Neuronal stem cell (in vitro differentiated cells): ENCODE data around the gene MACROD2.

Experiments used
- DNase-seq: peaks from one replicate; pipeline ENCODE4 v3.0.0-alpha.2; 2013; ENCODE audit warnings: low spot score
- H2AFZ ChIP-seq: one replicate; pipeline ENCODE4 v1.6.1; 2013; ENCODE audit warnings: mild to moderate bottlenecking, low read length, inconsistent platforms
- H2AK5ac ChIP-seq: 2 replicates; pipeline ENCODE4 v1.6.1; 2013; ENCODE audit warnings: low read depth, mild to moderate bottlenecking, inconsistent platforms, low read length, moderate library complexity, mixed read lengths
- H2BK120ac ChIP-seq: 2 replicates; pipeline ENCODE4 v1.6.1; 2013; ENCODE audit warnings: low read depth, mild to moderate bottlenecking, inconsistent platforms, low read length, moderate library complexity, mixed read lengths
- H2BK12ac ChIP-seq: one replicate; pipeline ENCODE4 v1.6.1; 2013; ENCODE audit warnings: low read length, inconsistent platforms
- H2BK15ac ChIP-seq: 2 replicates; pipeline ENCODE4 v1.6.1; 2013; ENCODE audit warnings: mild to moderate bottlenecking, low read length, inconsistent platforms, mixed read lengths
- H2BK5ac ChIP-seq: one replicate; pipeline ENCODE4 v1.6.1; 2013; ENCODE audit warnings: inconsistent platforms, mild to moderate bottlenecking, low read length, moderate library complexity
- H3K14ac ChIP-seq: one replicate; pipeline ENCODE4 v1.6.1; 2013; ENCODE audit warnings: low read length, inconsistent platforms
- H3K18ac ChIP-seq: 2 replicates; pipeline ENCODE4 v1.6.1; 2013; ENCODE audit warnings: low read length, inconsistent platforms
- H3K23ac ChIP-seq: 2 replicates; pipeline ENCODE4 v1.6.1; 2013; ENCODE audit warnings: low read depth, mild to moderate bottlenecking, mixed read lengths, low read length, inconsistent platforms; ENCODE audit not compliant: poor library complexity
- H3K27ac ChIP-seq: replicated peaks from 3 replicates; pipeline ENCODE4 v1.5.1; 2013; ENCODE audit warnings: low read length, inconsistent platforms
- H3K27me3 ChIP-seq, 3 experiments: 2 replicates each; pipeline ENCODE4 v1.6.1; 2013; ENCODE audit warnings: low read length in 3 of 3, mild to moderate bottlenecking in 2 of 3, inconsistent platforms in 1 of 3, low read depth in 1 of 3, mixed read lengths in 1 of 3, moderate library complexity in 1 of 3; ENCODE audit not compliant: control insufficient read depth in 3 of 3, insufficient read depth in 3 of 3
- H3K36me3 ChIP-seq, 2 donors: replicated peaks in 1 of 2; 2 replicates each; pipeline ENCODE4 v1.6.1; 2013; ENCODE audit warnings: low read length in 2 of 2; ENCODE audit not compliant: control insufficient read depth in 2 of 2, insufficient read depth in 2 of 2
- H3K4ac ChIP-seq: 2 replicates; pipeline ENCODE4 v1.6.1; 2013; ENCODE audit warnings: inconsistent platforms, mild to moderate bottlenecking, low read length, moderate library complexity
- H3K4me1 ChIP-seq, 2 donors: 1 replicate in 1 of 2; 2 replicates in 1 of 2; pipeline ENCODE4 v1.6.1; 2013; ENCODE audit warnings: low read length in 2 of 2, low read depth in 1 of 2; ENCODE audit not compliant: control insufficient read depth in 2 of 2, insufficient read depth in 1 of 2
- H3K4me2 ChIP-seq: one replicate; pipeline ENCODE4 v1.6.1; 2013; ENCODE audit warnings: mild to moderate bottlenecking, low read length, inconsistent platforms; ENCODE audit not compliant: insufficient read depth, poor library complexity, severe bottlenecking
- H3K4me3 ChIP-seq, 2 donors: 2 replicates each; pipeline ENCODE4 v1.5.1; 2013; ENCODE audit warnings: low read length in 2 of 2, mild to moderate bottlenecking in 2 of 2, inconsistent platforms in 1 of 2, moderate library complexity in 1 of 2
- H3K79me1 ChIP-seq: one replicate; pipeline ENCODE4 v1.6.1; 2013; ENCODE audit warnings: low read depth, mild to moderate bottlenecking, inconsistent platforms, low read length, moderate library complexity
- H3K9ac ChIP-seq: one replicate; pipeline ENCODE4 v1.6.1; 2013; ENCODE audit warnings: mild to moderate bottlenecking, low read depth, low read length, inconsistent platforms; ENCODE audit not compliant: poor library complexity
- H3K9me3 ChIP-seq, 2 donors: replicated peaks in 1 of 2; 2 replicates each; pipeline versions ENCODE3 to v1.6.1; 2013; ENCODE audit warnings: low read length in 2 of 2, mild to moderate bottlenecking in 2 of 2, inconsistent platforms in 1 of 2, low read depth in 1 of 2, mixed read lengths in 1 of 2, moderate library complexity in 1 of 2; ENCODE audit not compliant: control insufficient read depth in 2 of 2, insufficient read depth in 1 of 2
- H4K8ac ChIP-seq: one replicate; pipeline ENCODE4 v1.6.1; 2013; ENCODE audit warnings: low read depth, mild to moderate bottlenecking, inconsistent platforms, low read length, moderate library complexity
- H4K91ac ChIP-seq: one replicate; pipeline ENCODE4 v1.6.1; 2013; ENCODE audit warnings: low read length, low read depth, mild to moderate bottlenecking, inconsistent platforms; ENCODE audit not compliant: poor library complexity
- WGBS, 2 donors: extraction: QIAGEN DNeasy Blood & Tissue Kit; methylation state at CpG; one replicate each; pipeline ENCODE4 v1.1.7; 2013; ENCODE audit warnings: missing lambda C conversion rate in 2 of 2, mixed read lengths in 1 of 2; ENCODE audit not compliant: insufficient read length in 2 of 2, insufficient replicate concordance in 1 of 2; ENCODE audit errors: extremely low coverage in 2 of 2; 5-methylcytosine and 5-hydroxymethylcytosine counted together

MACROD2 gene

DNA sequence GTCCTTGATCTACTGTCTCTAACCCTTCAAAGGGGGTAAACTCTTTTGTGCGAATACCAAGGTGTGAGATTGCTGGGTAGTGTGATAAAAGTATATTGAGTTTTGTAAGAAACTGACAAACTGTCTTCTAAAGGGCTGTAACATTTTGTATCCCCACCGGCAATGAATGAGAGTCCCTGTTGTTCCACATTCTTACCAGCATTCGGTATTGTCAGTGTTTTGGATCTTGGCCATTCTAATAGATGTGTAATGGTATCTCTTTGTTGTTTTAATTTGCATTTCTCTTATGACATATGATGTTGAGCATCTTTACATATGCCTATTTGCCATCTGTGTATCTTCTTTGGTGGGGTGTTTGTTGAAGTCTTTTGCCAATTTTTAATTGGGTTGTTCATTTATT is 1487.2 kb downstream of the MACROD2 start:
- no peak overlapping the region for H2BK5ac ChIP-seq
- no peak overlapping the region for H3K9ac ChIP-seq
- H2BK120ac ChIP-seq = no peak overlapping the region
- no peak overlapping the region for H3K4me3 ChIP-seq
- no peaks in the 10 kb centered on the region for H3K27me3 ChIP-seq
- H3K4ac ChIP-seq = no peak overlapping the region
- H3K14ac ChIP-seq = no peak overlapping the region
- no peak for DNase-seq
- H2AFZ ChIP-seq = no peak overlapping the region
- no peak overlapping the region for H4K8ac ChIP-seq
- H2AK5ac ChIP-seq = no peak overlapping the region
- H2BK12ac ChIP-seq = no peak overlapping the region
- no peak overlapping the region for H3K23ac ChIP-seq
- no peaks in the 10 kb centered on the region for H3K36me3 ChIP-seq
- H3K18ac ChIP-seq = no peak overlapping the region
- no peaks in the 10 kb centered on the region for H3K79me1 ChIP-seq
- H3K27ac ChIP-seq = no peak overlapping the region
- no peak overlapping the region for H3K4me2 ChIP-seq
- H2BK15ac ChIP-seq = no peak overlapping the region
- WGBS, 2 donors = no CpG with 5 or more reads among the region's 3 CpGs
- peaks cover 0 to 4% of the 10 kb centered on the region in 2 donors for H3K4me1 ChIP-seq
- peaks cover 2 to 4% of the 10 kb centered on the region in 2 donors for H3K9me3 ChIP-seq
- no peak overlapping the region for H4K91ac ChIP-seq

- Histone ChIP-seq H3K4me1 (peaks cover 0 to 4% of the 10 kb centered on the region in 2 donors), H2AFZ (peak overlapping the region; percentile 6), H4K8ac (no peak overlapping the region), H2BK120ac (no peak overlapping the region), H2BK12ac (no peak overlapping the region), H2BK15ac (no peak overlapping the region), H2AK5ac (no peak overlapping the region), H3K14ac (no peak overlapping the region), H3K4me3 (no peak overlapping the region), H2BK5ac (no peak overlapping the region), H3K4me2 (no peak overlapping the region), H3K23ac (no peak overlapping the region), H3K4ac (no peak overlapping the region), H3K18ac (no peak overlapping the region), H3K27me3 (no peaks in the 10 kb centered on the region), H4K91ac (no peak overlapping the region), H3K9ac (no peak overlapping the region), H3K79me1 (no peaks in the 10 kb centered on the region), H3K27ac (no peak overlapping the region), H3K9me3 (peaks cover 0 to 4% of the 10 kb centered on the region in 2 donors), H3K36me3 (no peaks in the 10 kb centered on the region)
- WGBS, 2 donors = no CpG with 5 or more reads among the region's 2 CpGs
- no peak for DNase-seq
Measured at GRCh38 chr20:15485519-15485918, 1490.2 kb downstream of the MACROD2 start.

DNA sequence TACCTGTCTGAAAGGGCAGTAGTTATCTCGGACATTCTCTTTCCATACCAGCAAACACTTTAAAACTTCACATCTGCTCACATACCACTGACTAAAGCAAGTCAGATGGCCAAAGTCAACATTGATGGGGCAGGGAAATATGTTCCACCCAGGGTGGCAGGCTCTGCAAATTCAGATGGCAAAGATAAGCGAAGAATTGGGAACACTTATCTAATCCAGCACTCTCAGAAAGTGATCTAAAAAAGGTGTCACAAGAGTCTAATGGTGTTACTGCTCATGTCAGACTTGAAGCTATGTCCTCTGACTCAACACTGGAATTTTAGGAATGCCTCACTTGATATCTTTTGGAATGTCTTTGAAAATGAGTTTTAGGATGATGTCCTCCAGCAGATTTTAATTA is 1491.7 kb downstream of the MACROD2 start:
- H3K18ac ChIP-seq = no peak overlapping the region
- peaks cover 0 to 4% of the 10 kb centered on the region in 2 donors for H3K9me3 ChIP-seq
- no peak overlapping the region for H3K9ac ChIP-seq

GRCh38 chr20:15487682-15488081 is 1492.4 kb downstream of the MACROD2 start:
- no peak overlapping the region for H2BK15ac ChIP-seq
- H3K14ac ChIP-seq = no peak overlapping the region
- no peak overlapping the region for H4K91ac ChIP-seq
- H3K27ac ChIP-seq = no peak overlapping the region
- H3K4me1 ChIP-seq = peaks cover 0 to 4% of the 10 kb centered on the region in 2 donors
- H3K18ac ChIP-seq = no peak overlapping the region
- no peak overlapping the region for H3K9ac ChIP-seq
- no peak overlapping the region for H2BK5ac ChIP-seq
- H3K79me1 ChIP-seq = no peaks in the 10 kb centered on the region
- no peaks in the 10 kb centered on the region for H3K27me3 ChIP-seq
- no peak overlapping the region for H3K23ac ChIP-seq
- H3K36me3 ChIP-seq = no peaks in the 10 kb centered on the region
- no peak overlapping the region for H4K8ac ChIP-seq
- WGBS, 2 donors = no CpG with 5 or more reads among the region's 2 CpGs
- DNase-seq = no peak
- H2AFZ ChIP-seq = no peak overlapping the region
- no peak overlapping the region for H3K4ac ChIP-seq
- no peak overlapping the region for H2AK5ac ChIP-seq
- no peak overlapping the region for H3K4me2 ChIP-seq
- H3K4me3 ChIP-seq = no peak overlapping the region
- H2BK120ac ChIP-seq = no peak overlapping the region
- no peak overlapping the region for H2BK12ac ChIP-seq
- peaks cover 0 to 4% of the 10 kb centered on the region in 2 donors for H3K9me3 ChIP-seq

More for the DNA sequence above, 1491.7 kb downstream of the MACROD2 start:
- H3K27ac ChIP-seq = no peak overlapping the region
- no CpG with 5 or more reads among the region's 2 CpGs for WGBS, 2 donors
- H3K79me1 ChIP-seq = no peaks in the 10 kb centered on the region
- no peak overlapping the region for H4K91ac ChIP-seq
- H3K23ac ChIP-seq = no peak overlapping the region
- H2BK5ac ChIP-seq = no peak overlapping the region
- H3K4me2 ChIP-seq = no peak overlapping the region
- no peak overlapping the region for H3K4me3 ChIP-seq
- no peaks in the 10 kb centered on the region for H3K27me3 ChIP-seq
- H3K4me1 ChIP-seq = peaks cover 0 to 4% of the 10 kb centered on the region in 2 donors
- H4K8ac ChIP-seq = no peak overlapping the region
- H2BK12ac ChIP-seq = no peak overlapping the region
- H3K14ac ChIP-seq = no peak overlapping the region
- no peak overlapping the region for H2AFZ ChIP-seq
- no peak overlapping the region for H3K4ac ChIP-seq
- H2BK120ac ChIP-seq = no peak overlapping the region
- H2BK15ac ChIP-seq = no peak overlapping the region
- no peaks in the 10 kb centered on the region for H3K36me3 ChIP-seq
- no peak for DNase-seq
- no peak overlapping the region for H2AK5ac ChIP-seq
